Panc1 (cell line): ENCODE data around the gene CDHR2.
A peak's percentile ranks its signal among the peaks of the same experiment; 100 is the strongest.

Experiments
- POLR2AphosphoS5 ChIP-seq: IDR thresholded peaks from 2 replicates; pipeline ENCODE4 v1.6.1; 2012; ENCODE audit warnings: mild to moderate bottlenecking, low read depth, low read length, moderate library complexity
- TF ChIP-seq, protein P1 (sequence below): fragments of 450-650 bp; IDR thresholded peaks from 2 replicates; pipeline ENCODE4 v1.5.1; 2017; ENCODE audit warnings: mild to moderate bottlenecking

DNA sequence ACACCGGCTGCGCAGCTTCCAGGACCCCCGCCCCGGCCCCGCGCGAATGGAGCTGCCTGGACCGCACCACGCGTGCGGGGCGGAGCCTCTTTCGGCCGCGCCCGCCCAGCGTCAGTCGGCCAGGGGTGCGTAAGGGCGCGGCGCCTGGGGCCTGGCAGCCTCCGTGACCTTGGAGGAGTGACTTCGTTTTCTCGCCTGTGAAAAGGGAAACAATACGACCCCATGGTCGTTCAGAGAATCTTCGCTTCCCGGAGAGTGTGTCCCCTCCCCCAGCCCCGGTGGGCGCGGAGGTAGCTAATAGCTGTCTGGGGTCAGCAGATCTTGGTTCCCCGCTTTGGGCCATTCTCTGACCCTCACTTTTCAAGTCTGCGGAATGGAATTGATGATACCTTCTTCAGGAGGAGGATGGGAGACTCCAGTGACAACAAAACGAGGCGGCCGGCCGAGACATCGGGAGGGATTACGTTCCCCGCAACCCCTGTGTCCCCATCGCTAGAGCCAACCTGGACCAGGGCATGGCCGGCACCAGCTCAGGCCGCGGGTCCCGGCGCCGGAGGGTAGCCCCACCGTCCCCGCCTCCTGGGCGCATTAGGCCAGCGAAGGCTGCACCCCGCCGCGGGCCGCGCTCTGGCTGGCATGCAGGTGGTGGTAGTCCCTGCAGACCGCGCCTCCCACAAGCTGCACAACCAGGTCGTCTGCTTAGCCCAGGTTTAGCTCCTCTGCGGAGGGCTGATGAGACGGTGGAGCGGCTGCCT is 5.5 kb upstream of the CDHR2 start:
- TF ChIP-seq, protein P1, sequence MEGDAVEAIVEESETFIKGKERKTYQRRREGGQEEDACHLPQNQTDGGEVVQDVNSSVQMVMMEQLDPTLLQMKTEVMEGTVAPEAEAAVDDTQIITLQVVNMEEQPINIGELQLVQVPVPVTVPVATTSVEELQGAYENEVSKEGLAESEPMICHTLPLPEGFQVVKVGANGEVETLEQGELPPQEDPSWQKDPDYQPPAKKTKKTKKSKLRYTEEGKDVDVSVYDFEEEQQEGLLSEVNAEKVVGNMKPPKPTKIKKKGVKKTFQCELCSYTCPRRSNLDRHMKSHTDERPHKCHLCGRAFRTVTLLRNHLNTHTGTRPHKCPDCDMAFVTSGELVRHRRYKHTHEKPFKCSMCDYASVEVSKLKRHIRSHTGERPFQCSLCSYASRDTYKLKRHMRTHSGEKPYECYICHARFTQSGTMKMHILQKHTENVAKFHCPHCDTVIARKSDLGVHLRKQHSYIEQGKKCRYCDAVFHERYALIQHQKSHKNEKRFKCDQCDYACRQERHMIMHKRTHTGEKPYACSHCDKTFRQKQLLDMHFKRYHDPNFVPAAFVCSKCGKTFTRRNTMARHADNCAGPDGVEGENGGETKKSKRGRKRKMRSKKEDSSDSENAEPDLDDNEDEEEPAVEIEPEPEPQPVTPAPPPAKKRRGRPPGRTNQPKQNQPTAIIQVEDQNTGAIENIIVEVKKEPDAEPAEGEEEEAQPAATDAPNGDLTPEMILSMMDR = no peak
- TF ChIP-seq POLR2AphosphoS5 = peak; percentile 57; the same call in 1 of the 2 replicates
